ENCODE measurements around the gene SPATC1L. TPM values are rescaled to one million over a fixed set of nuclear protein-coding genes. Genes with fewer than 3 reads are reported as not detected.
"Not testable (repeated sequence)": the region's sequence is repeated elsewhere in the genome, so short reads cannot be mapped to it uniquely, and the experiment has no call there.

Gene SPATC1L
- total RNA-seq, 2 donors from 2014 or later, result 4.4 to 9.6 TPM

DNA sequence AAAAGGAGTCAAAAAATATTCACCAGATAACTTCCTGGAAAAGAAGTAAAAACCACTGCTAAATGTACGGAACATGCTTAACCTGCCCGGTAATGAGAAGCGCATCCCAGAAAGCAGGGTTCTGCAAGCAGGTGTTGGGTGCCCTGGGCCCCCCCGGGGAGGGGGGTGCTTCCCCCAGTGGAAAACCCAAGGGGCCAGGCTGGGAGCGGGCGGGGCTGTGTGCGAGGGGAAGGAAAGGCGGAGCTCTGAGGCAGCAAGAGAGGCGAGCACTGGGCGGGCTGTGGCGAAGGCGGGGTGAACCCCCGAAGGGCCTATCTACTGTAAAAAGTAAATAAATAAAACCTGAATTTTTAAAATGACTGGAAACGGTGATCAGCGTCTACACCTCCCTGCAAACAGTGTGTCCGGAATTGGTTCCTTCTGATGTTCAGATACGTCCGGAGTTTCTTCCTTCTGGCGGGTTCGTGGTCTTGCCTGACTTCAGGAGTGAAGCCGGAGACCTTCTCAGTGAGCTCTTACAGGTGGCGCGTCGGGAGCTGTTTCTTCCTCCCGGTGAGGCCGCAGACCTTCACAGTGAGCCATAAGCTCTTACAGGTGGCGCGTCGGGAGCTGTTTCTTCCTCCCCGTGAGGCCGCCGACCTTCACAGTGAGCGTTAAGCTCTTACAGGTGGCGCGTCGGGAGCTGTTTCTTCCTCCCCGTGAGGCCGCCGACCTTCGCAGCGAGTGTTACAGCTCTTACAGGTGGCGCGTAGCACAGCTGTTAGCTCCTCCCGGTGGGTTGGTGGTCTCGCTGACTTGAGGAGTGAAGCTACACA lies 42.3 kb downstream of the SPATC1L start:
- H3K27ac ChIP-seq, result no peak overlapping the region
- WGBS, 2 donors, result 85 to 91% methylated on average over 44 to 45 of the region's 45 CpGs
- DNase-seq (no peak), ATAC-seq (no peak)
- H3K9me3 ChIP-seq, result no peaks in the 10 kb centered on the region
- no peaks in the 10 kb centered on the region for H3K27me3 ChIP-seq
- TF ChIP-seq POLR2A (IDR thresholded peaks at IDR 0.05), result no peak
- TF ChIP-seq, protein P1, sequence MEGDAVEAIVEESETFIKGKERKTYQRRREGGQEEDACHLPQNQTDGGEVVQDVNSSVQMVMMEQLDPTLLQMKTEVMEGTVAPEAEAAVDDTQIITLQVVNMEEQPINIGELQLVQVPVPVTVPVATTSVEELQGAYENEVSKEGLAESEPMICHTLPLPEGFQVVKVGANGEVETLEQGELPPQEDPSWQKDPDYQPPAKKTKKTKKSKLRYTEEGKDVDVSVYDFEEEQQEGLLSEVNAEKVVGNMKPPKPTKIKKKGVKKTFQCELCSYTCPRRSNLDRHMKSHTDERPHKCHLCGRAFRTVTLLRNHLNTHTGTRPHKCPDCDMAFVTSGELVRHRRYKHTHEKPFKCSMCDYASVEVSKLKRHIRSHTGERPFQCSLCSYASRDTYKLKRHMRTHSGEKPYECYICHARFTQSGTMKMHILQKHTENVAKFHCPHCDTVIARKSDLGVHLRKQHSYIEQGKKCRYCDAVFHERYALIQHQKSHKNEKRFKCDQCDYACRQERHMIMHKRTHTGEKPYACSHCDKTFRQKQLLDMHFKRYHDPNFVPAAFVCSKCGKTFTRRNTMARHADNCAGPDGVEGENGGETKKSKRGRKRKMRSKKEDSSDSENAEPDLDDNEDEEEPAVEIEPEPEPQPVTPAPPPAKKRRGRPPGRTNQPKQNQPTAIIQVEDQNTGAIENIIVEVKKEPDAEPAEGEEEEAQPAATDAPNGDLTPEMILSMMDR (IDR thresholded peaks at IDR 0.05), result no peak
- H3K4me1 ChIP-seq, result peaks cover 7% of the 10 kb centered on the region
- H3K36me3 ChIP-seq (replicated peaks in 1 of 2; ENCODE audit: insufficient read depth in 1 of 2, low read depth in 2 of 2), result no peaks in the 10 kb centered on the region
- H3K4me3 ChIP-seq, result no peak overlapping the region
- intact Hi-C loops (cut with DNase I), result no loop called here

DNA sequence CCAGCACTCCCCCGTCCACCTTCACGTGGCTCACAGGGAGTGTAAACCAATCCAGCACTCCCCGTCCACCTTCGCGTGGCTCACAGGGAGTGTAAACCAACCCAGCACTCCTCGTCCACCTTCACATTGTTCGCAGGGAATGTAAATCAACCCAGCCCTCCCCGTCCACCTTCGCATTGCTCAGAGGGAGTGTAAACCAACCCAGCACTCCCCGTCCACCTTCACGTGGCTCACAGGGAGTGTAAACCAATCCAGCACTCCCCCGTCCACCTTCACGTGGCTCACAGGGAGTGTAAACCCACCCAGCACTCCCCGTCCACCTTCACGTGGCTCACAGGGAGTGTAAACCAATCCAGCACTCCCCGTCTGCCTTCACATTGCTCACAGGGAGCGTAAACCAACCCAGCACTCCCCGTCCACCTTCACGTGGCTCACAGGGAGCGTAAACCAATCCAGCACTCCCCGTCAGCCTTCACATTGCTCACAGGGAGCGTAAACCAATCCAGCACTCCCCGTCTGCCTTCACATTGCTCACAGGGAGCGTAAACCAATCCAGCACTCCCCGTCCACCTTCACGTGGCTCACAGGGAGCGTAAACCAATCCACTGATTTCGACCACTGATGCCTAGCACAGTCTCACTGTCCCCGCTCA lies 43.8 kb downstream of the SPATC1L start:
- H3K27me3 ChIP-seq; H3K9me3 ChIP-seq; H3K4me1 ChIP-seq; ATAC-seq; DNase-seq; intact Hi-C loops (cut with DNase I); H3K4me3 ChIP-seq; H3K36me3 ChIP-seq (replicated peaks in 1 of 2; ENCODE audit: insufficient read depth in 1 of 2, low read depth in 2 of 2); H3K27ac ChIP-seq: not testable (repeated sequence)
- WGBS, 2 donors, result 30 to 45% methylated on average over 29 of the region's 29 CpGs

DNA sequence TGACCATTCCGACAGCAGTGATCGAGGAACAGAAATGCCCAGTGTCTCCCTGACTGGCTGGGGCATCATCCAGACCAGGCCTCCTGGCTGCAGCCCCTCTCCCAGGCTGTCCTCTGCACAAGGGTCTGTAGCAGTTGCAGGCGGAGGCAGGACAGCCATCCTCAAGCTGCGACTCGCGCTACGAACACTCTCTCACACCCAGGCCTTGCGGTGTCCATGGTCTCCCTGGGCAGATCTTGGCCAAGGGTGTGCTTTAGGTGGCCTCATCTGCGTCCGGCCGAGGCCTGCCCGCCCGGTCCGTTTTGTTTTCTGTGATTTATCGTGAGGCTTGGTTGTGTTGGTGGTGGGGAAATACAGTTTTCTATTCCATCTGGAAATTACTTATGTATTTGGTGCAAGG lies 44.6 kb downstream of the SPATC1L start:
- ATAC-seq (no peak), DNase-seq (no peak)
- TF ChIP-seq POLR2A (IDR thresholded peaks at IDR 0.05), result no peak
- TF ChIP-seq, protein P1 (IDR thresholded peaks at IDR 0.05), result no peak
- Histone ChIP-seq H3K9me3 (no peaks in the 10 kb centered on the region), H3K4me1 (peaks cover 7% of the 10 kb centered on the region), H3K27ac (no peak overlapping the region), H3K36me3 (replicated peaks in 1 of 2; ENCODE audit: insufficient read depth in 1 of 2, low read depth in 2 of 2) (no peaks in the 10 kb centered on the region), H3K4me3 (no peak overlapping the region), H3K27me3 (no peaks in the 10 kb centered on the region)
- intact Hi-C loops (cut with DNase I), result no loop called here
- WGBS, 2 donors, result 69 to 76% methylated on average over 14 to 15 of the region's 15 CpGs

DNA sequence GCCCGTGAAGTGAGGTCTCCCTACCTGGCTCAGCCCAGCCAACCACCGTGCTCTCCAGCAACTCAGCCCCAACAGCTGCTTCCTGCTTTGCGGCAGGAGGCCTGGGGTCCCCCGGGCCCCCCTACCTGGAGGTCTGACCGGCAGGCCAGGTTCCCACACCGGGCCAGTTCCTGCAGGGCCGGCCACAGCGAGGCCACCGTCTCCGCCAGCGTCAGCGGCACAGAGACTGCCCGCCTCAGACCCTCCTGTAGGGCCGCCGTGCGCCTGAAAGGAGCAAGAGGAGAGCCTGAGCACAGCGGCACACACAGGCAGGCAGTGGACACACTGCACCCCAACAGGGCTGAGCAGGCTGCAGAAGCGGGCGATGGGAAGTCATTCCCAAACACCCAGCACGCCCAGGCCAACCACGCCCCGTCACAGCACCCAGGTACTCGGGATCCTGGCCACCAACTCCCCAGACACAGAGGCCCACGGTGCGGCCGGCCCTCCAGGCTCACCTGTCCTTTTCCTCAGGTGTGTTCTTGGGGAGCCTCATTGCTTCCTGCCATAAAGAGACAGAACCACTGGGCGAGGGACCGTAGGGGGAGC lies 45.8 kb downstream of the SPATC1L start:
- WGBS, 2 donors, result 71 to 80% methylated on average over 1 to 28 of the region's 28 CpGs
- no peak for ATAC-seq
- intact Hi-C loops (cut with DNase I), result no loop called here

DNA sequence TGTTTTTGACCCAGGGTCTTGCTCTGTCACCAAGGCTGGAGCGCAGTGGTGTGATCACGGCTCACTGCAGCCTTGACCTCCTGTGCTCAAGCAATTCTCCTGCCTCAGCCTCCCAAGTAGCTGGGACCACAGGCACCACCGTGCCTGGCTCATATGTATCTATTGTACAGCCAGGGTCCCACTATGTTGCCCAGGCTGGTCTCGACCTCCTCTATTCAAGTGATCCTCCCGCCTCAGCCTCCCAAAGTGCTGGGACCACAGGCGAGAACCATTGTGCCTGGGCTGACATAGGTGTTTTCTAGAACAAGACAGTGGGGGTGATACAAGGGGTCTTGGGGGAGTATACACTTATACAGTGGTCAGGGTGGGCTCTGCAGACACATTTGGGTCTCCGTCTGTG lies 46.4 kb downstream of the SPATC1L start:
- ATAC-seq, result no peak

More for the DNA sequence above, 45.8 kb downstream of the SPATC1L start:
- H3K4me1 ChIP-seq, result peaks cover under 1% of the 10 kb centered on the region
- DNase-seq, result no peak
- H3K36me3 ChIP-seq (replicated peaks in 1 of 2; ENCODE audit: insufficient read depth in 1 of 2, low read depth in 2 of 2), result no peaks in the 10 kb centered on the region
- no peak for TF ChIP-seq POLR2A (IDR thresholded peaks at IDR 0.05)
- TF ChIP-seq, protein P1 (IDR thresholded peaks at IDR 0.05), result no peak
- no peaks in the 10 kb centered on the region for H3K27me3 ChIP-seq
- no peak overlapping the region for H3K27ac ChIP-seq
- no peak overlapping the region for H3K4me3 ChIP-seq
- no peaks in the 10 kb centered on the region for H3K9me3 ChIP-seq

More for the DNA sequence above, 46.4 kb downstream of the SPATC1L start:
- Histone ChIP-seq H3K4me1 (no peaks in the 10 kb centered on the region), H3K36me3 (replicated peaks in 1 of 2; ENCODE audit: insufficient read depth in 1 of 2, low read depth in 2 of 2) (no peaks in the 10 kb centered on the region), H3K9me3 (no peaks in the 10 kb centered on the region), H3K27ac (no peak overlapping the region), H3K4me3 (no peak overlapping the region), H3K27me3 (no peaks in the 10 kb centered on the region)
- 54 to 73% methylated on average over 7 of the region's 7 CpGs for WGBS, 2 donors
- DNase-seq, result no peak
- TF ChIP-seq, protein P1 (IDR thresholded peaks at IDR 0.05), result no peak
- TF ChIP-seq POLR2A (IDR thresholded peaks at IDR 0.05), result no peak
- intact Hi-C loops (cut with DNase I), result no loop called here
